H4 (cell line): Measurements from ENCODE around the gene ITGA5. TPM values are rescaled to one million over a fixed set of nuclear protein-coding genes. Genes with fewer than 3 reads are reported as not detected.

Experiments
- DNase-seq: peaks from one replicate; pipeline ENCODE4 v3.0.0-alpha.2; 2015; ENCODE audit warnings: low spot score
- total RNA-seq: library from RNA; depleted of rRNA; stranded (reverse); fragments of >200 nt; shearing (Covaris generic); gene quantifications from 2 replicates; pipeline ENCODE4 v1.2.3, GENCODE V29; 2014

The ITGA5 gene
- total RNA-seq, 1 experiment from 2014 or later: 89.4 TPM

DNA sequence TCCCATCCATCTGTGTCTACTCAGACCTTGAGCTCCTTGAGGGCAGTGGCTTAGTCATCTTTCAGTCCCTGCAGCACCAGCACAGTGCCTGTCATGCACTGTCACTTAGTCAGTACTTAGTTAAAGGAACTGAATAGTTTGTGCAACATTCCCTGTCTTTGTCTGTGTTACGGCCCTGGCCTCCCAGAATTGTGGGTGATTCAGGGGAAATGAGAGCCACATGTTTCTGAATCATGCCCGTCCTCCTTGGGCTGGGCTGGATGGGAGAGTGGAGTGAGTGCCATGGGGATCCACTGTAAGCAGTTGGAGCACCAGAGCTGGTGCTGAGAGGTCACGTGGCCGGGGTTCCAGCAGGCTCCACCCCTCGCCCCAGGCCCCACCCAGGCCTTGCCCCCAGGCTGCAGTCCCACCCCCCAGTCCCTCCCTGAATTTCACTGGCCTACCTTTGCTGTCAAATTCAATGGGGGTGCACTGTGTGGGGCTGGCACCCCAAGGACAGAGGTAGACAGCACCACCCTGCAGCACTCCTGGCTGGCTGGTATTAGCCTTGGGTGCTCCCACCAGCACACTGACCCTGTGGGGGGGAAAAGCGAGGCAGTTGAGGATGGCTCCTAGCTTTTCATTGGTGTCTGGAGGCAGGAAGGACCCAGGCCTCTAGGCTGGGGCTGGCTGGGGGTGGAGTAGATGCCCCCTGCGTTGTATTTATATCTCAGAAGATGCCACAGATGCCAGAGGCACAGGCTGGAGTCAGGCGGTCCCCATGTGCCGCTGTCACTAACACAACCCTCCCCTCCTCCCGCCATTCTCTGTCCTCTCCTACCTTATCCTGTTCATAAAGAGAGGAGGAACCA lies 7.5 kb downstream of the ITGA5 start:
- peak; percentile 54 for DNase-seq

DNA sequence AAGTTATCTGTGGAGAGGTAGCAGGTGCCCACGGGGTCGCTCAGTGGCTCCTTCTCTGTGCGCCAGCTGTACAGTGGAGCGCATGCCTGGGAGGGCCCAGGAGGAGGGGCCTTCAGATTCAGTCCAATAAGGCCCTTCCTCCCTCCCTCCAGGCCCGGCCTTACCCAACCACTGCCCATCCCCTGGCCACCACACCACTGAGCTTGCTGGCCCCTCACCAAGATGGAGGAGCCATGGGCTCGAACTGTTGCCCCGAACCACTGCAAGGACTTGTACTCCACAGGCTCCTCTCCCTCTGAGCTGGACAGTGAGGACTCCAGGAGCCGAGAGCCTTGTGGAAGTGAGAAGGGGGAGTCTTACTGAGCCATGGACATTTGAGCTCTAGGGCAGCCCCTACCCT lies 9.8 kb downstream of the ITGA5 start:
- DNase-seq: no peak

DNA sequence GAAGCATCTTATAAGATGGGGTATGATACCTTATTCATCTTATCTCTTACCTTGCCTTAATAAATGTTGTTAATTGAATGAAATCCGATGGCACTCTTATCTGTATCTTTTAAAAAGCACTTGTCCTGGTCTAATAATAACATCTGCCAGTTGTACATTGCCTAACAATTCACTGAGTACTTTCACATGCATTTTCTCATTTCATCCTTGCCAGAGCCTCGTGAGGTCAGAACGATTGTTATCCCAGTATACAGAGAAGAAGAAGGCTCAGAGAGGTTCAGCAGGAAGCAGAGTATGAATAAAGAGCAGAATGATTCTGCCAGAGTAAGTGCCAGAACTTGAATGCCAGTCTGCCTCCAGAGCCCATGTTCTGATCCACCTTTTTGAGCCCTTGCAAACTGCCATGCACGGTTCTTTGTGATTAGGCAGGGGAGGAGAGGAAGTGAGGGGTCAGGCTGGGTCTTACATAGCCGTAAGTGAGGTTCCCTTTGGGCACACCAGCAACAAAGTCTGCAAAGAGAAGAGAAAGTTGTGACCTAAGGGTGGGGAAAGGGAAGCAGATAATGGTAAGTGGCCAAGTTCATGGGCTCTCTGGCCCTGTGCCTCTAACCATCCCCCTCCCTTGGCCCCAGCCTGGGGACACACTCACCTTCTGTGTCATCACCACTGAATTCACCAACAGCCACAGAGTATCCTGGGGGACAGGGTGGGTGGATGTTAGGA lies 11.7 kb downstream of the ITGA5 start:
- DNase-seq: no peak

DNA sequence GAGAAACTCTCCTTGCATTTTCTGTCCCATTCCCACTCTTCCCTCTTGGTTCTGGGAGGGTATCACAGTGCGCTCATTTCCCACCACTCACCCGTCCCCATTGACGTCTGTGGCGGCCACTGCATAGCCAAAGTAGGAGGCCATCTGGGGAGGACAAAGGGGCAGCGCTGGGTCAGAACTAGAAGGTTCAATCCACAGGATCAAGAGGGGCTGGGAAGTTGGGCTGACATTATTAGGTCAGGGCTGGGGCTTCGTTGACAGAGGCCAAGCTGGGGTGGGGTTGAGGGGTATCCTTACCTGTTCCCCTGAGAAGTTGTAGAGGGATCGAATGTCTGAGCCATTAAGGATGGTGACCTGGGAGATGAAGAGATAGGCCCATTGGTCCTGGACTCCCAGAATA lies 13.5 kb downstream of the ITGA5 start:
- DNase-seq: no peak

DNA sequence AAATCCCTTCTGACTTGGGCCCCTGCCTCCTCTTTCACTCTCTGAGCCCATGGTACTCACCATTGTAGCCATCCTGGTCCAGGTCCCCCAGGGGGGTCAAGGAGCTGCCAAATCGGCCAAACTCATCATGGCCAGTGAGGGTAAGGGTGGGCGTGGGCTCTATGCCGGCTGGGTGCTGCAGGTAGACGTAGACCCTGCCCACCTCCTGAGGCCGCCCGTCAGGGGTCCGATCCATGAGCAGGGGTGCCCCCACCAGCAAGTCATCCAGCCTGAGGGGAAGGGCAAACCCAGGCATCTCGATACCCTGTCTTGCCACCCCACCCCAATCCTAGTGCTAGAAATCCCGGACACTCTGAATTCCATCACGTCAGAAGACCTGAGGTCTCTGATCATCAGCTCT lies 14.0 kb downstream of the ITGA5 start:
- DNase-seq: no peak

DNA sequence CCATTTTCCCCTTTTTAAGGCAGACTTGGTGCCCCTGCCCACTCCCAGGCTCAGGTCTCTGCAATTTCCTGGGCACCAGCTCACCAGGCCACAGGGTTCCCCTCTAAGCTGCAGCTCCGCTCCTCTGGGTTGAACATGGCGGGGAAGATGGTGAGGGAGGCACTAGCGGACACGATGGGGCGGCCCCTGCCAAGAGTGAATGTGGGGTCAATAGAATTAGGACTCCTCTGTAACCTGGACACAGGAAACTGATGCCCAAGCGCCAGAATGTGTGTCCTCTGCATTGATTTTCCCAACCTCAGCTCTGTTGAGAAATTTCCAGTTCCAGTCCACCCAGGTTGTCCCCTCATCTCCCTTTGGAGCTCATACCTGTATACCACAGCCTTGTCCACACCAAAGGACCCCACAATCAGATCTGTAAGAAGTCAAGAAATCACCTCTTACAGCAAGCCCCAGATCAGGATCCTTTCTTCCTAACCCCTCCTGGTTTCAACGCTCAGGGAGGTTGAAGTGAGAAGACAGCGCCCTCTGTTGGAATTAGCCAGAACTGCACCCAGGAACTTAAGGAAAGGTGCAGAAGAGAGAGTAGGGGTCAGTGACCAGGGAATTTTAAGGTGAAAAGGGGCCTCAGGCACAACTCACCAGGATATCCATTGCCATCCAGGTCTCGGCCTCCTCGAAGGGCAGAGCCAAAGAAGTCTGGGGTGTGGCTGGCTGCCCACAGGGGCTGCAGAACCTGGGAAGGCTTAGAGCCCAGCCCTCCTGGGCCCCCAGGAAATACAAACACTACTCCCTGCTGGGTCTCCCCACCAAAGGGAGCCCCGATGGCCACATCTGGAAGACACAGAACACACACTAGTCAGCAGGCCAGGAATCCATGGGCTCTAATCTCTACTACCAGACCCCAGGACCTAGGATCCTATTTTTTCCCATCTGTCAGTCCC lies 14.7 kb downstream of the ITGA5 start:
- no peak for DNase-seq

DNA sequence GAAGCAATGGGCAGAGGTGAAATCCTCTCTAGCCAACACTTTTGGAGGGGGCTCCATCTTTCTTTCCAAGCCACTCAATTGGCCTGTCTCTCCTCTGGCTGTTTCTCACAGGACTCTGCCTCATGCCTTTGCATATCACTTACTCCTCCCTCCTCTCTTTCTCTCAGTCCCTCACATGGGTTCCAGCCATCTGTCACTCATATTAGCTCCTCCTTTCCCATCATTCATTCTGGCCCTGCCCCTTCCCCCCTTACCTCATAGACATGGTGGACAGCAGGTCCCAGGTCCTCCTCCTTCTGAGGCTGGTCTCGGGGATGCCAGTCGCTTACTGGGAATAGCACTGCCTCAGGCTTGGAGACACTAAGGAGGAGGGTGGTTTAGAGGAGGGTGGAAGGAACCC lies 17.9 kb downstream of the ITGA5 start:
- no peak for DNase-seq

- DNase-seq: peak; percentile 67
These were observed 19.9 kb downstream of the ITGA5 start for GRCh38 chr12:54398995-54399793.

DNA sequence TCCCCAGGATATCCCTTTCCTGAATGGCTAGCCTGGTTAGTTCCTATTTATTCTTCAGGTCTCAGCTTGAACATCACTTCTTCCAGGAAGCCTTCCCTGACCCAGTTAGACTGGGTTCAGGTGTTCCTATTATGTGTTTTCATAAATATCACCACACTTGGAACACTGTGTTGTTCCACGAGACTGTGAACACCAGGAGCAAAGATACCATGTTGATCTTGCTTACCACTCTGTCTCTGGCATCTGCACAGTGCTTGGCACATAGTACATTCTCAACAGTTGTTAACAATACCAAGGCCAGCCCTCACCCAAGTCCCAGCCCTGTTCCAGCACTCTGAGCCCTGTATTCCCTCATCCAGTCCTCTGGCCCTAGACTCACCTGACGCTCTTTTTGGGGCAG lies 20.8 kb downstream of the ITGA5 start:
- DNase-seq: no peak

GRCh38 chr12:54397157-54397556 lies 21.9 kb downstream of the ITGA5 start:
- no peak for DNase-seq

GRCh38 chr12:54395545-54395944 lies 23.5 kb downstream of the ITGA5 start:
- DNase-seq: no peak

GRCh38 chr12:54394986-54395385 lies 24.1 kb downstream of the ITGA5 start:
- no peak for DNase-seq

DNA sequence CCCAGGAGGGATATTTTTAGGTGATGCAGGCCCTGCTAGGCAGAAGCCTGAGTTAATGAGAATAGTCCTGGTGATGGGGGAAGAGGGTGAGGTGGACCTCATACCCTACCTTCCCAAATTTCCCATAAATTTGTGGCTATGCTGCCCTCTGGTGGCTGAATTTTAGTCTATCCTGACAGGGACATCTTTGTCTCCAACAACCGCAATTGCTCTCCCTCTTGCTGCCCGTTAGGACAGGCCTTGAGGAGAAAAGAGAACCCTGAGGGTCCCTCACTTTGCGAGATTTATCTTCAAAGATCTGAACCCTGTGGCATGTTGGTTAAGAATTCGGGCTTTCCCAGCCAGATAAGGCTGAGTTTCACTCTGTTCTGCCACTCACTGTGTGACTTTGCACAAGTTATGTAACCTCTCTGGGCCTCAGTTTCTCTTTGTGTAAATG lies 24.8 kb downstream of the ITGA5 start:
- peak; percentile 38 for DNase-seq

- no peak for DNase-seq
These were observed 25.3 kb downstream of the ITGA5 start for GRCh38 chr12:54393743-54394142.

GRCh38 chr12:54393207-54393609 lies 25.9 kb downstream of the ITGA5 start:
- no peak for DNase-seq

DNA sequence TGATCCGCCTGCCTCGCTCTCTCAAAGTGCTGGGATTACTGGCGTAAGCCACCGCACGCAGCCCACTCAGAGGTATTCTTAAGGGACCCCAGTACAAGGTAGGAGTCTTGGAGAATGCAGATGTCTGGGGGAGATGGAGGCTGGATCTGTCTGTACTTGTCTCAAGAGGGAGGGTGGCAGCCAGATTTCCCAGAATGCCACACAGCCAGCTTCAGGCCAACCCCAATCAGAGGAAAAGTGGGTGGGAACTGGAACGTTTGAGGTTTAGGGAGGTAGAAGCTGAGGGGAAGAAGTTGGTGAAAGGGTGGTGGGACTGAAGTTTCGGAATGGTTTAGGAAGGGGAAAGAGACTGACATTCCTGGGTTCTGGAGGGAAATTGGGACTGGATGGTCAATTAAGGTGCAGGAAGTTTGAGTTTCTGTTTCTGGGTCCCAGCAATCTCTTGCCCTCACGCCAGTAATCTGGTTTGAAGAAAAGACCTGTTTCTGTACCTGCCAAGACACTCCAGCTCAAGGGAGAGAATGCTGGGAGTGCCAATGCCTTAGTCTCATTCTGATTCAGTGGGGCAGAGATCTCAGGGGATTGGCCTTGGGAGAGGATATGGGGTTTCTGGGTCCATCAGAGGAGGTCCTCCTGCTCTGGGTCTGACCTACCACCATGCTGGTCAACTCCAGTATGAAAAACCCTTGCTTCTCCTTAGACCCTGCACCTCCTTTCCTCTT lies 26.4 kb downstream of the ITGA5 start:
- no peak for DNase-seq

DNA sequence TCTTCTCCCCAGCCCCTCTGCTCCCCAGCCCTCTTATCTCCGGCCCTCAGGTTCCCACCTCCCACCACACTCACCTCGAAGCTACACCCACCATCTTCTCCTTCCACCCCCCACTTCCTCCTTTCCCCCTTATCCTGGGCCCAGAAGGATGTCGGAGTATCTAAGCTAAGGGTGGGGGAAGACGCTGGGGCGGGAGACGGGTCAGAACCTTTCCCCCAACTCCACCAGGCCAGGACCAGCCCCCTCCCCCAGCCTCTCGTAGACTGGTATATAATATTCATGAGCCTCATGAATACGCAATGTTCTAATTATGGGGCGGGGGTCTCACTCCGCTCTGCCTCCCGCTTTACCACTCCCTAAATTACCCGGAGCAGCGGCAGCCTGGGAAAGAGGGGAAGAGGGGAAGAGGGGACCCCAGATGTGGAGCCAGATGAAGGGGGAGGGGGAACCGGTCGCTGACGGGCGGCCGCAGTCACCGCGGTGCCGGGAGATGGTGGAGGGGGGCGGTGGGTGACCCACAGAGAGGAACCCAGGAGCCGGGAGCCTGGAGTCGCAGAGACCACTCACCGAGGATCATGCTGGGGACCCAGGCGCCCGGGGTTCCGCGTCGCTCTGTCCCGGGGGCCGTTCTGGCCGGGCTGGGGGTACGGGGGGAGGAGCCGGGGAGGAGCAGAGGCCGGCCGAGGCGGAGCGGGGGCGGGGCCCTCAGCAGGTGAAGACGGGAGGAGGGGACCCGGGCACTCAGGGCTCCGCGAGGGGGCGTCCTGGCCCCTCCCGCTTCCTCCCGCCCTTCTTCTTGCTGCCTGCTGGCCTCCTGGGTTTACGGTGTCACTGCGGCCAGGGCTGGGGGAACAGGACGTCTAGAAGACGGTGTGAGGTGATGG lies 28.2 kb downstream of the ITGA5 start:
- DNase-seq: no peak

DNA sequence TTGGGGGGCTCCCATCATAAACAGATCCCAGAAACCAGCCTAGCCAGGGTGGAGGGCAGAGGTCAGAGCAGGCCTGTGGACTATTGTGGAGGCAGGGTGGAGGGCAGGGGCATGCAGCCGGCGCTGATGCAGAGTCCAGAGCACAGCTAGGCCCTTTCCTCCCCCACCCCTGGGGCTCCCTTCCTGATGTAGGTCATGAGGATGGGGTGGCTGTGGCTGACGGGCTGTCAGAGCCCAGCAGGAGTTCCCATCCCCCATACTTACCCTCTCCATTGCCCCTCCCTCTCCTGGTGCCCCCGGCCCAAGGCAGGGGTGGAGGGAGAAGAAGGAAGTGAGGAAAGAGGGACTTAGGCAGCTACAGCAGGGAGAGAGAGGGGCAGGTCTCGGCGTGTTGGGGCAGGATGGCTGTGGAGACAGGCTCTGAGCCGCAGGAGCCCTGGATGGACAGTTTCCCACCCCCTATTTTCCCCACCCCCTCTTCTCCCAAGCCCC lies 28.8 kb downstream of the ITGA5 start:
- no peak for DNase-seq

DNA sequence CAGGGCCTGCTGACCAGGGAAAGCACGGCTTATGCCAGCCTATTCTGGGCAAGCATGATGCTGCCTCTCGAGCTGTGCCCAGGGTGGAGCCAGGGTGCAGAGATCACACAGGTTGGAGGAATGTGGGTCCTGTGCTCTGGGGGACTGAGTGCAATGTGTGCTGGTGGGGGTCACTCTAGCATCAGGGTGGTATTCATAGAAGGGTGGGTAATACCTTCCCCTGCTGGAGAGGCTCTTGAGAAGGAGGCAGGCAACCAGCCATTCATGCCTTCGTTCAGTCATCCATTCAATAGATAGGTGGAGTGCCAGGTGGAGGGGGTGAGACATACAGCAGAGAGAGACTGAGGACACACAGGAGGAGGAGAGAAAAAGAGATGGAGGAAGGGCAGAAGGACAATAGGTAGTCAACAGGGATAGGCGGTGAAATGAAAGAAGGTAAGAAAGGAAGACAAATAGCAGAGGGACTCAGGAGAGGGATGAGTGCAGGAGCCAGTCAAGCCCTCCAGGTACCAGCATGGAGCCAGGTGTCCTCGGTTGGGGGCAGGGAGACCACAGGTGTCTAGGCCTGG lies 29.4 kb downstream of the ITGA5 start:
- no peak for DNase-seq
